ENCODE measurements around the gene ESM1. TPM values are rescaled to one million over a fixed set of nuclear protein-coding genes. Genes with fewer than 3 reads are reported as not detected.

ESM1 gene
- polyA plus RNA-seq, 1 donor from 2014 or later, result not detected

DNA sequence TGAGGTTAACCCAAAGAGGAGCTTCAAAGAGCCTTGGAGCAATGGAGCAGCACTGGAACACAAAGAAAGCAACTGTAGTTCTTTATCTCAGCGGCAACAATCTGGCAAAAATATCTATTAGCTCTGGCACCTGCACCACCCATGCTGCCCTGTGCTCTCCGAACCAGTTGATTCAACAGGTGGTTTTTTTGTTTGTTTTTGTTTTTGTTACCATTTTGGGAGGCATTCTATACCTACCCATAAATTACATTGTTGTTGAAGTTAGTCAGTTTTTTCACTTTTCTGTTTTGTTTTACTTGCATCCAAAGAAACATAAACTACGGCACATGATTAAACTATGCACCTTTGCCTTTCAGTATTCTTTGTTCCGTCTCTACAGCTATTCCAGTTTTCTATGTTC lies 16.2 kb downstream of the ESM1 start:
- TF ChIP-seq RAD21 (conservative IDR thresholded peaks at IDR 0.05) (no peak), EP300 (conservative IDR thresholded peaks at IDR 0.05; ENCODE audit: poor library complexity, severe bottlenecking) (no peak), MXI1 (conservative IDR thresholded peaks at IDR 0.05; ENCODE audit: poor library complexity, severe bottlenecking) (no peak), REST (IDR thresholded peaks at IDR 0.05; ENCODE audit: borderline replicate concordance) (no peak), EZH2 (IDR thresholded peaks at IDR 0.05; ENCODE audit: borderline replicate concordance, insufficient read depth, low read length, poor library complexity, severe bottlenecking) (no peak)
- no peak overlapping the region for H3K4me2 ChIP-seq (ENCODE audit: low read length)

GRCh38 chr5:54965806-54966205 lies 19.6 kb downstream of the ESM1 start:
- TF ChIP-seq TAF1 (IDR thresholded peaks at IDR 0.05; ENCODE audit: low read depth) (no peak), RAD21 (conservative IDR thresholded peaks at IDR 0.05) (no peak), SMC3 (conservative IDR thresholded peaks at IDR 0.05; ENCODE audit: poor library complexity) (no peak), EZH2 (IDR thresholded peaks at IDR 0.05; ENCODE audit: borderline replicate concordance, insufficient read depth, low read length, poor library complexity, severe bottlenecking) (no peak), CTCF (IDR thresholded peaks at IDR 0.05; ENCODE audit: poor library complexity, severe bottlenecking) (no peak), POLR2AphosphoS5 (IDR thresholded peaks at IDR 0.05) (no peak), REST (IDR thresholded peaks at IDR 0.05; ENCODE audit: borderline replicate concordance) (no peak), EP300 (conservative IDR thresholded peaks at IDR 0.05; ENCODE audit: poor library complexity, severe bottlenecking) (no peak), MXI1 (conservative IDR thresholded peaks at IDR 0.05; ENCODE audit: poor library complexity, severe bottlenecking) (no peak)
- Histone ChIP-seq H2AFZ (ENCODE audit: low read depth, low read length) (no peak overlapping the region), H3K4me2 (ENCODE audit: low read length) (no peak overlapping the region), H4K20me1 (ENCODE audit: insufficient read depth) (no peaks in the 10 kb centered on the region), H3K9ac (ENCODE audit: low read length) (no peak overlapping the region), H3K27ac (ENCODE audit: low read length) (no peak overlapping the region), H3F3A (ENCODE audit: insufficient read depth, low read length, poor library complexity, severe bottlenecking) (no peaks in the 10 kb centered on the region), H3K27me3 (ENCODE audit: insufficient read depth, low read depth, low read length) (no peaks in the 10 kb centered on the region), H3K4me3 (ENCODE audit: low read length) (no peak overlapping the region), H3K79me2 (replicated peaks; ENCODE audit: insufficient read depth, low read length) (no peaks in the 10 kb centered on the region), H3K36me3 (ENCODE audit: insufficient read depth, low read length) (no peaks in the 10 kb centered on the region), H3K9me3 (ENCODE audit: low read length) (no peaks in the 10 kb centered on the region), H3K9me2 (ENCODE audit: insufficient read depth, low read length) (no peaks in the 10 kb centered on the region)

More for the DNA sequence above, 16.2 kb downstream of the ESM1 start:
- no peaks in the 10 kb centered on the region for H3F3A ChIP-seq (ENCODE audit: insufficient read depth, low read length, poor library complexity, severe bottlenecking)
- no peaks in the 10 kb centered on the region for H3K79me2 ChIP-seq (replicated peaks; ENCODE audit: insufficient read depth, low read length)
- no peak overlapping the region for H3K4me3 ChIP-seq (ENCODE audit: low read length)
- no peaks in the 10 kb centered on the region for H4K20me1 ChIP-seq (ENCODE audit: insufficient read depth)
- no peaks in the 10 kb centered on the region for H3K9me3 ChIP-seq (ENCODE audit: low read length)
- no peak overlapping the region for H3K9ac ChIP-seq (ENCODE audit: low read length)
- no peaks in the 10 kb centered on the region for H3K9me2 ChIP-seq (ENCODE audit: insufficient read depth, low read length)
- no peaks in the 10 kb centered on the region for H3K27me3 ChIP-seq (ENCODE audit: insufficient read depth, low read depth, low read length)
- H3K36me3 ChIP-seq (ENCODE audit: insufficient read depth, low read length), result no peaks in the 10 kb centered on the region
- H3K27ac ChIP-seq (ENCODE audit: low read length), result no peak overlapping the region
- H2AFZ ChIP-seq (ENCODE audit: low read depth, low read length), result no peak overlapping the region
